HG03342 (cell line): ENCODE data around the gene DLK1.

Source experiments
- ATAC-seq: cut with Tn5 transposase; IDR thresholded peaks from one replicate; pipeline ENCODE4 v1.9.1; 2021; ENCODE audit warnings: mild to moderate bottlenecking, moderate library complexity; ENCODE audit not compliant: unreplicated experiment

Gene DLK1

GRCh38 chr14:100775831-100776591 is 49.3 kb downstream of the DLK1 start:
- no peak for ATAC-seq

GRCh38 chr14:100776681-100777365 is 50.1 kb downstream of the DLK1 start:
- ATAC-seq = no peak

GRCh38 chr14:100777366-100777817 is 50.7 kb downstream of the DLK1 start:
- ATAC-seq = no peak

GRCh38 chr14:100777818-100778525 is 51.3 kb downstream of the DLK1 start:
- ATAC-seq = no peak

GRCh38 chr14:100778526-100778882 is 51.8 kb downstream of the DLK1 start:
- ATAC-seq = no peak

GRCh38 chr14:100778951-100779690 is 52.4 kb downstream of the DLK1 start:
- no peak for ATAC-seq

- ATAC-seq = no peak
Measured at GRCh38 chr14:100779691-100780080, 53.0 kb downstream of the DLK1 start.

GRCh38 chr14:100780246-100780645 is 53.6 kb downstream of the DLK1 start:
- no peak for ATAC-seq

- ATAC-seq = no peak
Measured at GRCh38 chr14:100780646-100781355, 54.1 kb downstream of the DLK1 start.

- ATAC-seq = no peak
Measured at GRCh38 chr14:100781952-100782351, 55.3 kb downstream of the DLK1 start.

GRCh38 chr14:100782516-100783320 is 56.0 kb downstream of the DLK1 start:
- ATAC-seq = no peak

GRCh38 chr14:100783630-100784370 is 57.1 kb downstream of the DLK1 start:
- ATAC-seq = no peak

GRCh38 chr14:100784523-100785337 is 58.0 kb downstream of the DLK1 start:
- ATAC-seq = no peak

- no peak for ATAC-seq
Measured at GRCh38 chr14:100785338-100785615, 58.6 kb downstream of the DLK1 start.

- no peak for ATAC-seq
Measured at GRCh38 chr14:100785626-100786025, 58.9 kb downstream of the DLK1 start.

GRCh38 chr14:100786131-100786530 is 59.4 kb downstream of the DLK1 start:
- no peak for ATAC-seq

- ATAC-seq = no peak
Measured at GRCh38 chr14:100786576-100787219, 60.0 kb downstream of the DLK1 start.

- ATAC-seq = no peak
Measured at GRCh38 chr14:100787659-100788058, 61.0 kb downstream of the DLK1 start.
